NCI-H1694 (cell line): Measurements from ENCODE around the gene B4GALT3.
A peak's percentile ranks its signal among the peaks of the same experiment; 100 is the strongest.

Source experiments
- DNase-seq: peaks from one replicate; lab custom pipeline; 2025; lab: John Stamatoyannopoulos, UW

The B4GALT3 gene

DNA sequence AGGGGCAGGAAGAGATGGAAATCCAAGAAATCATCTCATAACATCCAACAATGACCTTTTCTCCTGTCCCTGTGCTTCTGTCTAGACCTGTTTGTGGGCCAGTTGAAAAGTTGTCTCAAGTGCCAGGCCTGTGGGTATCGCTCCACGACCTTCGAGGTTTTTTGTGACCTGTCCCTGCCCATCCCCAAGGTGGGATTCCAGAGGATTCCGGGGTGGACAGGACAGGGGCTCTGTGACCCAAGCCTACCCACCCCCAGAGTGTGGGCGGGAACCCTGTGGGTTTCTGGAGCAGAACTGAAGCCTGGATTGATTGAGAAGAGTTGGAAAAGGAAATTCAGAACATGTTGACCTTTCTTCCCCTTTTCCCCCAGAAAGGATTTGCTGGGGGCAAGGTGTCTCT lies 13.5 kb downstream of the B4GALT3 start:
- no peak for DNase-seq

DNA sequence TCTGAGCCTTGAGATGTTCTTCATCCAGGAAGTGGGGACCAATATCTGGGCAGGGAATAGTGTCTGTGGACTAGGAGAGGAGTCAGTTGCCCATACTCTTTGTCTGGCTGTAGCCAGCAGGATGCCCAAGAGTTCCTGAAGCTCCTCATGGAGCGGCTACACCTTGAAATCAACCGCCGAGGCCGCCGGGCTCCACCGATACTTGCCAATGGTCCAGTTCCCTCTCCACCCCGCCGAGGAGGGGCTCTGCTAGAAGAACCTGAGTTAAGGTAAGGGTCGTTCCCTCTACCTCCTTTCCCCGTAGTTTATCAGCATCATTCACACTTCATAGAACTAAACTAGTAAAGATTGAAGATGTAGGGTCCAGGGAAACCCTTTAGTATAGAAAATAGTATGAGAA lies 14.5 kb downstream of the B4GALT3 start:
- DNase-seq: no peak

DNA sequence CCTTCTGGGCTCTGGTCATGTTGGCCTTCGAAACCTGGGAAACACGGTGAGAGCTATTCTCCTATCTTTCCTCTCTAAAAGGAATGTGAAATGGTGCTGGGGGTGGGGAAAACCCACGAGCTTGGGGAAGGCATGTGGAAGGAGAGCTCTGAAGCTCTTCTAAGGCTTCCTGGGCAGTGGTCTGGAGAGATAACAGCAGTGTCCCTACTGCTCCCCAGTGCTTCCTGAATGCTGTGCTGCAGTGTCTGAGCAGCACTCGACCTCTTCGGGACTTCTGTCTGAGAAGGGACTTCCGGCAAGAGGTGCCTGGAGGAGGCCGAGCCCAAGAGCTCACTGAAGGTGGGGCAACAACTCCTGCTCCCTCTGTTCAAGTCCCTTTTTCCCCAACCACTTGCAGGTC lies 15.3 kb downstream of the B4GALT3 start:
- no peak for DNase-seq

DNA sequence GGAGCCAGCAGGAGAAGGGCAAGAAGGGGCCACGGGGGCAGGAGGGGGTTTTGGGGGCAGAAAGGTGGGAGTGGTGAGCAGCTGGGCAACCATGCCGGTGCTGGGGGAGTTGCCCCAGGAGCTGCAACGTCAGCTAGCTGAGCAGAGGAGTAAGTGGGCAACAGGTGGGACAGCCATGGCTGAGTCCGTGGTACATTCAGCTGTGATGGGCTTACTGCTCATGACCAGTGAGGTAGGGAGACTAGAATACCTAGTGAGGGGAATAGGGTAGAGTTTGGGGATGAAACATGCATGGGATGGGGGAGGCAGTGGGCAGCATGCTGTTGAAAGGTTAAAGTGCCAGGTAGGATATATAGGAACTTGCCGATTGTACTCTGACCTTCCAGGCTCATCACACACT lies 15.7 kb downstream of the B4GALT3 start:
- no peak for DNase-seq

DNA sequence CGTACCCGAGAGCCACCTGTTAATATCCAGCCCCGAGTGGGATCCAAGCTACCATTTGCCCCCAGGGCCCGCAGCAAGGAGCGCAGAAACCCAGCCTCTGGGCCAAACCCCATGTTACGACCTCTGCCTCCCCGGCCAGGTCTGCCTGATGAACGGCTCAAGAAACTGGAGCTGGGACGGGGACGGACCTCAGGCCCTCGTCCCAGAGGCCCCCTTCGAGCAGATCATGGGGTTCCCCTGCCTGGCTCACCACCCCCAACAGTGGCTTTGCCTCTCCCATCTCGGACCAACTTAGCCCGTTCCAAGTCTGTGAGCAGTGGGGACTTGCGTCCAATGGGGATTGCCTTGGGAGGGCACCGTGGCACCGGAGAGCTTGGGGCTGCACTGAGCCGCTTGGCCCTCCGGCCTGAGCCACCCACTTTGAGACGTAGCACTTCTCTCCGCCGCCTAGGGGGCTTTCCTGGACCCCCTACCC lies 16.6 kb downstream of the B4GALT3 start:
- DNase-seq: no peak

DNA sequence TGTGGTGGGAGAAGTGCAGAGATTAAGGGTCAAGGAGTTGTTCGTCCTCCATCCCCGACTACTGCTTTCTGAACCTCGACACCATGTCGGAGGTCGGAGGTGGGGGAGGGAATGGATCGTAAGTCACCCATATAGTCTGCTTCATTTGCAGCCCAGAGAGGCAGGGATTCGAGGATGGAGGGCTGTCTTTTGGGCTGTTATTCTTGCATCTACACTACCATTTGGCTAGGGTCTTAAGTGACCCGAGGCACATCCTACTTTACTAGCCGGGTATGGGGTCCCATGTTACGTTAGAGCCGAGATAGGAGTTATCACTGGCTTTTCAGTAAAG lies 17.4 kb downstream of the B4GALT3 start:
- DNase-seq: no peak

DNA sequence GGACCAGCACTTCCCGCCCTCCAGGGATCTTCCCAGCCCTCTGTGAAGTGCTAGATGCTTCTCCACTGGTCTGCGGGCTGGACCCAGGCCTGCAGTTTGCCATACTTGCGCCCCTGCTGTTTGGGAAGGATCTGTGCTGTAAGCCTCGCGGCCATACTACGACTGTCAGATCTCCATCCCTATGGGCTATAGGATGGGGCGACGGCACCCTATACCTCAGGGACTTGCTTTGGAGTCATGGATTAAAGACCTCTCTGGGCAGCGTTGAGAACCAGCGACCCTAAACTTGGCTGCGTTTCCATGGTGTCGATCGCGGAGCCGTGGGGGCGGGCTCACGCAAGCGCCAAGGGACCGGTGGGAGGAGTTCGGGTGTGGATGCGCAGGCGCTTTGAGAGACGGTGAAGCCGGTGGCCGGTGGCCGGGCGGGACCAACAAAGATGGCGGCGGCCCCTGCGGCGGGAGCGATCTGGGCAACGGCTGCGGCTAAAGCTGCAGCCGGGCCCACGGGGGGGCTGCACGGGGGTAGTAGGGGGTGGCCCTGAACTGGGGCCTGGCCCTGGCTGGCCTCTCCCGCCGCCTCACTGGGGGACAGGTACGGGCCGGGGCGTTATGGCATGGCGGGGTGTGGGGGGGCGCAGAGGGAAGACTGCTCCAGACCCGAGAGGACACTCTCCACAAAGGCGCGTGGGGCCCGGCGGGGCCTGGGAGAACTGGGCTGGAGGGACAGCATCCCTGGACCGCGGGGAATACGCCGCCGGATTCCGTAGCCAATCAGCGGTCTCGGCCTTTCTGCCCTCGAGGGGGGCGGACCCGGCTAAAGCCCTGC lies 18.0 kb downstream of the B4GALT3 start, which contains the start of gene USP21:
Gene USP21, plus strand, starts transcription at position 414 of the 826 bp plus-strand sequence. CDS start 1,141 bp downstream, outside the sequence.
- peak; percentile 84 for DNase-seq

DNA sequence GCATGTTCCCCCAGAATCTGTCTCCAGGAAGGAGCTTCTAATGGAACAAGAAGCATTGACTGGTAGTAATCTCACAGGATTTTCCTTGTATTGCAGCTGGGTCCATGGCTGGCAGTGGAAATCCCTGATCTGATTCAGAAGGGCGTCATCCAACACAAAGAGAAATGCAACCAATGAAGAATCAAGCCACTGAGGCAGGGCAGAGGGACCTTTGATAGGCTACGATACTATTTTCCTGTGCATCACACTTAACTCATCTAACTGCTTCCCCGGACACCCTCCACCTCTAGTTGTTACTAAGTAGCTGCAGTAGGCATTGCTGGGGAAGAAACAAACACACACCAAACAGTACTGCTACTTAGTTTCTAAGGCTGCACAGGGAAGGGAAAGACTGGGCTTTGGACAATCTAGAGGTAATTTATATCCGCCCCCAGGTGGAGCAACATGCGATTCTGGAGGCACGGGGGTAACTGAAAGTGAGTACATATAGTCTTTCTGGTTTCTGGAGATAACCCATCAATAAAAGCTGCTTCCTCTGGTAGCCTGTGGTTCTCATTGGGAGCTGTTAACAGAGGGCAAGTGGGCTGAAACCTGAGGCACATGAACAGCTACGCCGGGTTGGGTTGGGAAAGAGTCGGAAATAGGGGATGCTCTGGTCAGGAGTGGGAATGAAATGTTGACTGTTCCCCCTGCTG lies 18.8 kb downstream of the B4GALT3 start:
- no peak for DNase-seq

DNA sequence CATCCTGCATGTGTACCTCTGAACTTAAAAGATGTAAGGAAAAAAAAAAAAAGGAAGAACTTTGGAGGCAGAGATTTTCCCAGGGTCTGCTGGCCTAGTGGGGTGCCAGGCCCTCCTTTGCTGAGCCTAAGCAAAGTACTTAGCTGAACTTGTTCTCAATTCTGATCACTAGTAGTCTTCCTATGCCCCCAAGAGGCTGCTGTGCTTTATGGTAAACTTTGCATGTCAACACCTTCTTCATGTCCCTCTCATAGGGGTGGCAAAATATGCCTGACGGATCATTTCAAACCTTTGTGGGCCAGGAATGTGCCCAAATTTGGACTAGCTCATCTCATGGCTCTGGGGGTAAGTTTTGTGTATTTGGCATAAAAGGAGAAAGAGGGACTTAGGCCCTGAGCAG lies 19.4 kb downstream of the B4GALT3 start:
- no peak for DNase-seq

DNA sequence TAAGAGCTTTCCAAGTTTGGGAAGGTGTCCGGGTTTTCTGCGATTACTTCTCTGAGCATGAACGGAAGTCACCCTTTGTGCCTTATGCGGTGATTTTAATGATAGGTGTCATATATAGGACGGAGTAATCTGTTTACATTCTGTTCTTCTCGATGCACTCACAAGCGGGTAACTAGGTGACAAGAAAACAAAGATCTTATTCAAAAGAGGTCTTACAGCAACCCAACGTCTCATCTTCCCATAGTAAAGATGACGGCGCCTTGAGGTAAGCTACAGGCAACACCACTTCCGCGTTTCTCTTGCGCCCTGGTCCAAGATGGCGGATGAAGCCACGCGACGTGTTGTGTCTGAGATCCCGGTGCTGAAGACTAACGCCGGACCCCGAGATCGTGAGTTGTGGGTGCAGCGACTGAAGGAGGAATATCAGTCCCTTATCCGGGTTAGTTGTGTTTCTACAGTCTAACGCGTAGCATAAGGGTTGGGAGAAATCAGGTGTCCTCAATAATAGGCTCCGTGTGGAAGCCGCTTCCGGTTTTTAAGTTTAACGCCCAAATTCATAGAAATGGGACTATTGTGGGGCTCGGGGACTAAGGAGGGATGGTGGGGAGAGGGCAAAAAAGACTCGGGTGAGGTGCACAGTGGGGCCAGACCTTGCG lies 23.5 kb downstream of the B4GALT3 start, which contains the start of gene UFC1:
Gene UFC1, plus strand, starts transcription at position 297 of the 656 bp plus-strand sequence. Its CDS starts 20 bp downstream, at position 317.
- DNase-seq: peak; percentile 91

DNA sequence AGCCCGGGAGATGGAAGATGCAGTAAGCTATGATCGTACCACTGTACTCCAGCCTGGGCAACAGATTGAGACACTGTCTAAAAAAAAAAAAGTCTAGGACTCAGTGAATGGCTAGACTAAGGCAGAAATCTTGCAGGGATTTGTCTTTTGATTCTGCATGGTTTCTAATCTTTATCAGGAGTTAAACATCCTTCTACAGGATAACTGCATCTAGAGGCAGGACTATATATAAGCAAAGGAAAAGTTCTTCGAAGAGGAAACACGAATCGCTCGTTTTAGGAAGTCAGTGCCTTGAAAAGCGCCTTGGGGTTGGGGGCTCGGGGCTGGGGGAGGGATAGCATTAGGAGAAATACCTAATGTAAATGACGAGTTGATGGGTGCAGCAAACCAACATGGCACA lies 24.1 kb downstream of the B4GALT3 start:
- no peak for DNase-seq

DNA sequence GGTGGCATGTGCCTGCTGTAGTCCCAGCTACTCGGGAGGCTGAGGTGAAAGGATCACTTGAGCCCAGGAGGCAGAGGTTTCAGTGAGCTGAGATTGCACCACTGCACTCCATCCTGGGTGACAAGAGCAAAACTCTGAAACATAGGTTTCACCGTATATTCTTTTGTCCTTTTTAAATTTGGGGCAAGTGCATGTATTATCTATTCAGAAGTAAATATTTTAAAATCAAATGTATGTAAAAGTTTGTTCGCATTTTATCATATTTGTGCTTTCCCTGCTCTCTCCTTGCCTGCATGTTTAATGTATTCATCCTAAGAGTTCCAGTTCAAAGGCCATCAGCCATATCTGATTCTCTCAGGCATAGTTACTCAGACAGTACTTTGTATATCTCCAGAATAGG lies 31.5 kb downstream of the B4GALT3 start:
- DNase-seq: peak; percentile 19

DNA sequence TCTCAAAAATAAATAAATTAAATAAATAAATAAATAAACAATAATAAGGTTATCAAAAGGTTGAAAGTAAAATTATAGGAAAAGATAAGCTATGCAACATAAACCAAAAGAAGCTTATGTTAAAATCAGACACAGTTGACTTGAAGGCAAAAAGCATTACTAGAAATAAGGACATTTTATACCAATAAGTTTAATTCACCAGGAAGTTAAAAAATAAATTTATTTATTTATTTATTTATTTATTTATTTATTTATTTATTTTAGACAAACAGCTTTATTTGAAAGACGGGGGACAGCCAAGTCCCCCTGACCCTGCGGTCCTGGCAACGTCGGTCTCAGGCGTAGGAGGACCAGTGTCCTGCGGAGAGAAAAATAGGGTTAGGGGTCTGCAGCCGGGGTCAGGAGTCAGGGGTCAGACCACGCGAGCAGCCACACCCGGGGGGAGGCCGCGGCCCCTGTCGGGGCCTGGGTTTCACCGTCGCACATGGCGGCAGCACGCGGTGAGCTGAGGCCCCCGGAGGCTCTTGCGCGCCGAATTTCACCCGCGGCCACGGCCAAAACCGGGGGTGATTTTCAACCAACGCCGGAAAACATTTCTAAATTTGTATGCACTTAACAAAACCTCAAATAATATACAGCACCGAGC lies 36.4 kb downstream of the B4GALT3 start:
- DNase-seq: no peak

DNA sequence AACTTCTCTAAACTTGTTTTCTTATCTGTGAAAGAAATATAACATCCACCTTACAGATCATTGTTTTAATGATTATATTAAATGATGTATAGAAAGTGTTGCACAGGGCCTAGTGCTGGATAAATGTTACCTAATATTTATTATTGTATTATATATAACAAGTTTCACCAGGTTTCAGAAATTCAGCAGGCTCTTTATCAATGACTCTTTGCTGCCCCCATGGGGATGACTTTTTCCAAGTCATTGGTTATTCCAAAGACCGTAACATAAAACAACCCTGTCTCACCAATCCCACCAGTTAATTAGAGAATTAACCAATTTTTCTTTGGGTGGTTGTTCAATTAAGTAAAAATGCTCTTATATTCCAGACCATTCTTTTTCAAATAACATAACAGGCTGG lies 37.5 kb downstream of the B4GALT3 start:
- DNase-seq: peak; percentile 68

DNA sequence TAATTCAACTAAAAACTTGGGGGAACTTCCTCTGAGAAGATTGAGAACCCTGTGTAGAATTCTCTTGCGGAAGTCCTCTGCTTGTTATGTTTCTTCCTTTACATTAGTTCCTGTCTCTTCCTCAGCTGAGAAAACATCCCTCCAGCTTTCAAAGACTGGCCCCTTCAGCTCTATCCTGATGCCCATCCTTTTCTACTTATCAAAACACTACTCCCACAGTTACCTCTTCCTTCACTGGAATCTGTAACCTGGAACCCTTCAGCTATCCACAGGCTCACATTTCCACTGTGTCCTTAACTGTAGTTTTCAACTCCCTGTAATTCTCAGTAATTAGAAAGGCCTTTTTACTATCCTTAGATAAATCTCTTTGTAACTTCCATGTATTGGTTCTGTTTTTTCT lies 38.9 kb downstream of the B4GALT3 start:
- DNase-seq: no peak

DNA sequence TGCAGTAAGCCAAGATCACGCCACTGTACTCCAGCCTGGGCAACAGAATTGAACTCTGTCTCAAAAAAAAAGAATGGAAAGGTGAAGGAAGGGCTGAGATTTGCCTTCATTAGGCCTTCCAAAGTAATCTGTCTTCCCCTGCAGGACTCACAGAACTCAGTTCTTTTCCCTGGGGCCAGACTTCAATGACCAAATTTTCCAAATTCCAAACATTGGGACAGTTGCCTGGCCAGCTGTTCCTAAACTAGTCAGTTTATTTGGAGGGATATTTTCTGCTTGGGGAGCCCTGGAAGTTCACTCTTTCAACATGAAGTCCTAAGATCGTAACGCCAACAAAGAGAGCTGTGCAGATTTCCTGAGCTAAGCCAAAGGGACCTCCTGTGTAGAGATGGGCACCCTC lies 39.4 kb downstream of the B4GALT3 start:
- no peak for DNase-seq

DNA sequence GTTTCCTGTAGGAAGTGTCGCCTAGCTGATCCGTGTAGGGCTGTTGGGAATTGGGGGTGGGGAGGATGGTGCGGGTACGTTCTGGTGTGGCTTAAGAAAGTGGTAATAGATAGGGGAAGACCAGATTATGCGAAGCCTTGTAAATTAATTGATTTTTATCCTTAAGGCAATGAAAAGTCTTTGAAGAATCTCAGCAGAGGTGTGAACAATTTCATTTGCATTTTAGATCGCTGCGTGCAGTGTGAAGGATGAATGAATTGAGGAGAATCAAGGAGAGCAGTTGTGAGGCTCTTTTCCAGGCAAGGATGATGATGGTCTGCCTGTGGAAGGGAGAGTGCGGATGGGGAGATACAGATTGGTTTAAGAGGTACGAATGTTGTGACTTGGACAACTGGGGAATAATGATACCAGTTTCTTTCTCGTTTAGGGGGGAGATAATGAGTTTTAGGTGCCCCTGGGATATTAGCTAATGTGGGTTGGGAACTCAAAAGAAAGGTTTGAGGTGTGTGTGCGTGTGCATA lies 44.0 kb downstream of the B4GALT3 start:
- DNase-seq: no peak

DNA sequence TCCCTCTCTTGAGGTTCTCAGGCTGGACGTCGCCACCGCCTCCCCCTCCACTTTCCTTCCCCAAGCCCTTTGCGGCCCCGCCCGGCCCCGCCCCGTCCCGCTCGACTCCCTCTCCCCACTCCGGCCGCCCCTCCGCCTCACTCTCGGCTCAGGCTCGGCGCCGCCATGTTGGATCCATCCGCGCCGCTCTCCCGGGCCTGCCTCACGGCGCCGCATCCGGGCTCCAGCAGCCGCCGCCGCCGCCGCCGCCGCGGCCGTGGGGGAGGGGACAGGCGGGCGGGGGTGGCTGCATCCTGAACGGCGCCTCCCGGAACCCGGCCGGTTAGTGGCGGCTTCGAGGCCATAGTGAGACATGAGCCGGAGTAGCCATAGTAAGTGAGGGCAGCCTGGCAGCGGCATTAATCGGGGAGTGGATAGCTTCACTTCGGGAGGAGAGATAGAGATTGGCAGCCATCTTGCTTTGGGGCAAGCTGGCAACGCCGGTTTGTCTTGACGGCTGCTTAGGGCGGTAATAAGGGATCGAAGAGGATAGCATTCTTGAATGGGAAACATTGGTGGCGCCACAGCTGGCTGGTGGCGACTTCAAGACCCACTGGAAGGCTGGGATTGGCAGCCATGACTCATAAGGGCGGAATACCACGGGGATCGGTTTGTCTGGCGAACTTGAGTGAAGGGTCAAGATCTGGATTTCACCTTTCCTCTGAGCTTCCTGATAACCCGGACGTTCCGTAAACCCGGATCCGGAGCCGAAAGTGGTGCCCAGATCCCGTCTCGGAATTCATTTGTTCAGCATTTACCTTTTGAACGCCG lies 44.7 kb downstream of the B4GALT3 start, which contains the start of gene DEDD:
Gene DEDD, minus strand, starts transcription at position 258 of the 810 bp plus-strand sequence. CDS start 8,205 bp downstream, outside the sequence.
- DNase-seq: peak; percentile 98

DNA sequence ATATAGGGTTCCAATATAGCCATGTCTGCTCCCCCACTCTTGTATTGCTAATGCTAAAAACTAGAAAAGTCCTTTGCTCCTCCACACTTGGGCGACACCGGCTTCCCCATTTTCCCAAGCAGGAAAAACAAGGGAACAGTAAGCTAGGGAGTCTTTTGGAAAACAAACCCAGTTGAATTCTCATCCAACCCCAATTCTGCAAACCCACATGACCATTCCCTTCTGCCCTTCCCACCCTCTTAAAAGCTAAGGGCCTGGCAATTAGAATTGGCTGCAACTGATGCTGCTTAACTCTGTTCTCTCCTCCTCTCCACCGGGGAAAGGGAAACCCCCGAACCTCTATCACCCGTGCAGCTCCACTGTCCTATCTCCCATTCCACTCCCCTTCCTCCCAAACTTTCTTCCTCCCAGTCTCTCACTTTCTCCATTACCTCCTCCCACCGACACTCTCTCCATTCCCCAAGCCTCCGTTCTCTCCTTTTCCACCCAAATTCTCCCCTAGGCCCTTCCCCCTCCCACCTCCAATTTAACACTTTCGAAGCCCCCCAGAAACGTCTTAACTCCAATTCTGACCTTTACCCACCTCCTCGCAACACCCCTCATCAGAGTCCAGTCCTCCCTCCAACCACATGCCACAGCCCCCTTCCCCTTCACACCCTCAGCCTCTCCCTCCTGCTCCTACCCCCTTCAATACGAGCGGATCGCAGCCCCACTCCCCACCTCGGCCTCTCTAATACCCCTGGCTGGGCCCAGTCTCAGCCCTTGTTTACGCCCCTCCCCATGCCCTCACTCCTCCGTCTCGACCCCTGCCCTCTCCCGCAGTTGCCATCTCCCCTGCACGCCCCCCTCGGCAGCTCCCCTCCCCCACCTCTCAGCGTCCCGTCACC lies 45.5 kb downstream of the B4GALT3 start:
- DNase-seq: peak; percentile 80

DNA sequence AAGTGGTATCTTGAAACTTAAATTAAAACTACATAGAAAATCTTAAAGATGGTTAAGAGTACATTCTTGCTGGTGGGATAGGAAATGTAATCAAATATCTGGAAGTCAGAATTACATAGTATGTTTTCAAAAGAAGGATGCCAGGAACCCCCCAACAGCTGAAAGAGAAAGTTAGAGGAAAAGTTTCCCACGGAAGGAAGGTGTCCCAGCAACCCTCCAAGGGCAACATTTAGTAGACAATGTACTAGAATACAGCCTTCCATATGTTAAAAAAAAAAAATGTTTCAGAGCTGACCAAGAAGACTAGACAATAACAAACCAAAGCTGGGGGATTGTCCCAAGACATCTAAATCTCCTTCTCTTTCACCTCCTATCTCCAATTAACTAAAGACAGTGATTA lies 47.0 kb downstream of the B4GALT3 start:
- no peak for DNase-seq
